ENCODE results near the gene PMAIP1.

DNA sequence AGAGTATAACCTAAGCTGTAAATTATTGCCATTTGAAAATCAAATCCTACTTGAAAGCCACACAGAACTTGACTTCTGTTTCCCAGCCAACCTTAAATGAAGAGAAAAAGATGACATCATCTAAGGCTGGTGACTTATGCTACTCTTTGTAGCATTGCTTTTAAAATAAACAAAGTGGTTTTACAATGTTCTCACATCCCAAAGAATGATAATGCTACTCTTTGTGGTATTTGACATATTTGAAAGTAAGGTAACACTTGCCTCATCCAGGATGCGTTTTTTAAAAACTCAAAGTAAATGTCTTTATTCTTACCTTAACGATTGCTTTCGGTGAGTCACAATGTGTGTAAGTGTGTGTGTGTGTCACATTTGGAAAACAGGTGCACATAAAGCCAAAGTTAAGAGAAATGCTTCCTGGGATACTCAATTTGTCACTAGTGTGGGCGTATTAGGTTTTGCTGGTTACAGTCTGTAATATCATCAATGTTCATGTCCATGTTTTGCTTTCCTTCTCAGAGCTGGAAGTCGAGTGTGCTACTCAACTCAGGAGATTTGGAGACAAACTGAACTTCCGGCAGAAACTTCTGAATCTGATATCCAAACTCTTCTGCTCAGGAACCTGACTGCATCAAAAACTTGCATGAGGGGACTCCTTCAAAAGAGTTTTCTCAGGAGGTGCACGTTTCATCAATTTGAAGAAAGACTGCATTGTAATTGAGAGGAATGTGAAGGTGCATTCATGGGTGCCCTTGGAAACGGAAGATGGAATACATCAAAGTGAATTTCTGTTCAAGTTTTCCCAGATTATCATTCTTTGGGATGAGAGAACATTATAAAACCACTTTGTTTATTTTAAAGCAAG lies 2.6 kb downstream of the PMAIP1 start:
- TF ChIP-seq REST (IDR thresholded peaks at IDR 0.05), result no peak
- TF ChIP-seq, protein P1, sequence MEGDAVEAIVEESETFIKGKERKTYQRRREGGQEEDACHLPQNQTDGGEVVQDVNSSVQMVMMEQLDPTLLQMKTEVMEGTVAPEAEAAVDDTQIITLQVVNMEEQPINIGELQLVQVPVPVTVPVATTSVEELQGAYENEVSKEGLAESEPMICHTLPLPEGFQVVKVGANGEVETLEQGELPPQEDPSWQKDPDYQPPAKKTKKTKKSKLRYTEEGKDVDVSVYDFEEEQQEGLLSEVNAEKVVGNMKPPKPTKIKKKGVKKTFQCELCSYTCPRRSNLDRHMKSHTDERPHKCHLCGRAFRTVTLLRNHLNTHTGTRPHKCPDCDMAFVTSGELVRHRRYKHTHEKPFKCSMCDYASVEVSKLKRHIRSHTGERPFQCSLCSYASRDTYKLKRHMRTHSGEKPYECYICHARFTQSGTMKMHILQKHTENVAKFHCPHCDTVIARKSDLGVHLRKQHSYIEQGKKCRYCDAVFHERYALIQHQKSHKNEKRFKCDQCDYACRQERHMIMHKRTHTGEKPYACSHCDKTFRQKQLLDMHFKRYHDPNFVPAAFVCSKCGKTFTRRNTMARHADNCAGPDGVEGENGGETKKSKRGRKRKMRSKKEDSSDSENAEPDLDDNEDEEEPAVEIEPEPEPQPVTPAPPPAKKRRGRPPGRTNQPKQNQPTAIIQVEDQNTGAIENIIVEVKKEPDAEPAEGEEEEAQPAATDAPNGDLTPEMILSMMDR (IDR thresholded peaks at IDR 0.05; ENCODE audit: low read depth, low read length, missing input control), result no peak

All from liver (tissue), 2 donors.